MCF 10A (cell line): ENCODE results near the gene UBQLN4. TPM values are rescaled to one million over a fixed set of nuclear protein-coding genes. Genes with fewer than 3 reads are reported as not detected.

ENCODE experiments used
- BruUV-seq: library from RNA; stranded (reverse); fragments of 400-500 nt; replicated peaks from 2 replicates; lab custom pipeline; 2021; lab: Mats Ljungman, UMichigan
- CTCF ChIA-PET: fragments of 300-600 bp; sonication (Branson Sonifier 250); formaldehyde crosslinking; extraction: SDS; loops from one replicate; lab custom pipeline; 2021; ENCODE audit warnings: antibody characterized with exemption, inconsistent platforms; lab: Yijun Ruan, JAX
- POLR2A ChIA-PET: fragments of 300-600, 350-650 bp; sonication (Branson Sonifier 250); formaldehyde crosslinking; extraction: SDS; loops from one replicate; lab custom pipeline; 2020; ENCODE audit warnings: antibody characterized with exemption, inconsistent platforms; lab: Yijun Ruan, JAX
- DNase-seq: peaks from one replicate; pipeline ENCODE4 v3.0.0-alpha.2; 2018; ENCODE audit not compliant: unreplicated experiment
- H3K27ac Mint-ChIP-seq: one replicate; pipeline ENCODE4 v1.8.0; 2022; ENCODE audit warnings: mild to moderate bottlenecking, low read depth, mixed read lengths; ENCODE audit not compliant: unreplicated experiment
- H3K27me3 Mint-ChIP-seq: one replicate; pipeline ENCODE4 v1.8.0; 2022; ENCODE audit warnings: mixed read lengths; ENCODE audit not compliant: insufficient read depth, unreplicated experiment
- H3K36me3 Mint-ChIP-seq: one replicate; pipeline ENCODE4 v1.8.0; 2022; ENCODE audit warnings: mild to moderate bottlenecking, moderate library complexity, mixed read lengths; ENCODE audit not compliant: insufficient read depth, unreplicated experiment
- H3K4me1 Mint-ChIP-seq: one replicate; pipeline ENCODE4 v1.8.0; 2022; ENCODE audit warnings: mixed read lengths; ENCODE audit not compliant: insufficient read depth, unreplicated experiment
- H3K4me3 Mint-ChIP-seq: one replicate; pipeline ENCODE4 v1.8.0; 2022; ENCODE audit warnings: mild to moderate bottlenecking, moderate library complexity, mixed read lengths; ENCODE audit not compliant: unreplicated experiment
- H3K9me3 Mint-ChIP-seq: one replicate; pipeline ENCODE4 v1.8.0; 2022; ENCODE audit warnings: mixed read lengths; ENCODE audit not compliant: unreplicated experiment
- intact Hi-C: fragments of 100-400 bp; cut with micrococcal nuclease; formaldehyde crosslinking; loops from 2 replicates; pipeline ENCODE4 v1.14.1; 2022
- total RNA-seq: library from RNA; stranded (reverse); gene quantifications from 2 replicates; pipeline ENCODE4 v1.2.3, GENCODE V29; 2022
- TF ChIP-seq, protein P1 (sequence below): fragments of 200-600 bp; IDR thresholded peaks from one replicate; pipeline ENCODE4 v1.8.0; 2022; ENCODE audit warnings: antibody characterized with exemption, mild to moderate bottlenecking; ENCODE audit not compliant: unreplicated experiment

Gene UBQLN4
- total RNA-seq, 1 experiment from 2014 or later = 49.0 TPM

DNA sequence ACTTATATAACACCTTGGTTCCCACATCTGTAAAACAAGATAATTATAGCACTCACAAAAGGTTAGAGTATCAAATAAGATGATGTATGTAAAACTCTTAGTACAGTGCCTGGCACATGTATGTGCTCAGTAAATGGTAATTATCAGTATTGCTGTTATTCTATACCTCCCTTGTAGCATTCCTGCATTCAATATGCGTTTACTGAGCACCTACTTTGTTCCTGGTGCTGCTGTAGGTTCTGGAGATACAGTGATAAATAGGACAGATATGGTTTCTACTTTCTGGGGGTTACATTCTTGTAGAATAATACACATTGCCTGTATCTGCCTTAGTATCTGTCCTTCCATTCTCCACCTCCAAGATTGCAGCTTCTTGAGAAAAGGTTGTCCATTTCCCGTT is 31.6 kb downstream of the UBQLN4 start:
- H3K9me3 Mint-ChIP-seq = no peaks in the 10 kb centered on the region
- BruUV-seq = no TSS peak
- H3K27ac Mint-ChIP-seq = no peak overlapping the region
- H3K4me1 Mint-ChIP-seq = peaks cover 22% of the 10 kb centered on the region
- H3K4me3 Mint-ChIP-seq = no peak overlapping the region
- H3K36me3 Mint-ChIP-seq = peaks cover 36% of the 10 kb centered on the region
- no peak for DNase-seq
- intact Hi-C loops = loop anchor here (2.0 kb wide), 1 partner anchor 33 kb away; the partner anchor contains the start of gene LAMTOR2
- CTCF ChIA-PET = interaction anchor here (0.5 to 1.9 kb wide), 4 partner anchors 69 to 498 kb away, joined by 3 to 6 read pairs (median 4); partner anchors contain the start of gene KHDC4
- POLR2A ChIA-PET = interaction anchor here (1.6 to 3.4 kb wide), 3 partner anchors 9 to 27 kb away, joined by 3 to 54 read pairs (median 24); no protein-coding TSS in a partner anchor
- TF ChIP-seq, protein P1, sequence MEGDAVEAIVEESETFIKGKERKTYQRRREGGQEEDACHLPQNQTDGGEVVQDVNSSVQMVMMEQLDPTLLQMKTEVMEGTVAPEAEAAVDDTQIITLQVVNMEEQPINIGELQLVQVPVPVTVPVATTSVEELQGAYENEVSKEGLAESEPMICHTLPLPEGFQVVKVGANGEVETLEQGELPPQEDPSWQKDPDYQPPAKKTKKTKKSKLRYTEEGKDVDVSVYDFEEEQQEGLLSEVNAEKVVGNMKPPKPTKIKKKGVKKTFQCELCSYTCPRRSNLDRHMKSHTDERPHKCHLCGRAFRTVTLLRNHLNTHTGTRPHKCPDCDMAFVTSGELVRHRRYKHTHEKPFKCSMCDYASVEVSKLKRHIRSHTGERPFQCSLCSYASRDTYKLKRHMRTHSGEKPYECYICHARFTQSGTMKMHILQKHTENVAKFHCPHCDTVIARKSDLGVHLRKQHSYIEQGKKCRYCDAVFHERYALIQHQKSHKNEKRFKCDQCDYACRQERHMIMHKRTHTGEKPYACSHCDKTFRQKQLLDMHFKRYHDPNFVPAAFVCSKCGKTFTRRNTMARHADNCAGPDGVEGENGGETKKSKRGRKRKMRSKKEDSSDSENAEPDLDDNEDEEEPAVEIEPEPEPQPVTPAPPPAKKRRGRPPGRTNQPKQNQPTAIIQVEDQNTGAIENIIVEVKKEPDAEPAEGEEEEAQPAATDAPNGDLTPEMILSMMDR = no peak
- no peaks in the 10 kb centered on the region for H3K27me3 Mint-ChIP-seq

DNA sequence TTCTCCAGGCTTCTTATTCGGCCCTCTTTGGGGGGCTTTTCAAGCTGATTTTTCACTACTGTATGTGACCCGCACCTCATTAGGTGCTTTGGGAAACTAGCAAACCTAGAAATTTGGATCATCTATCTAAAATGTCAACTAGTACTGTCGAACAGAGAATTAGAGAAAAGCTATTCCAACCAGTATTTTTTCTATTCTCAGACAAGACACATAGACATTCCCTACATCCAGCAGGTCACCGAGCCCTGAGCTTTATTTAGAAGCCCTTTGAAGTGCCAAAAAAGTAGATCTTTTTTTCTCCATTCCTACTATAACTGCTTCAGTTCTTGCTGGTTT is 32.5 kb downstream of the UBQLN4 start:
- TF ChIP-seq, protein P1 = no peak
- H3K4me3 Mint-ChIP-seq = peak overlapping the region; percentile 97
- H3K36me3 Mint-ChIP-seq = peaks cover 45% of the 10 kb centered on the region
- no peaks in the 10 kb centered on the region for H3K27me3 Mint-ChIP-seq
- CTCF ChIA-PET = interaction anchor here (0.5 to 2.1 kb wide), 10 partner anchors 10 to 107 kb away, joined by 3 to 8 read pairs (median 4); no protein-coding TSS in a partner anchor
- peak overlapping the region; percentile 86 for H3K27ac Mint-ChIP-seq
- BruUV-seq = no TSS peak
- H3K9me3 Mint-ChIP-seq = no peaks in the 10 kb centered on the region
- peaks cover 22% of the 10 kb centered on the region for H3K4me1 Mint-ChIP-seq
- intact Hi-C loops = loop anchor here (2.0 kb wide), 1 partner anchor 34 kb away; the partner anchor contains the start of gene LAMTOR2
- POLR2A ChIA-PET = interaction anchor here (1.0 to 3.4 kb wide), 10 partner anchors 10 to 696 kb away, joined by 3 to 54 read pairs (median 4); partner anchors contain the start of gene KHDC4
- DNase-seq = no peak

DNA sequence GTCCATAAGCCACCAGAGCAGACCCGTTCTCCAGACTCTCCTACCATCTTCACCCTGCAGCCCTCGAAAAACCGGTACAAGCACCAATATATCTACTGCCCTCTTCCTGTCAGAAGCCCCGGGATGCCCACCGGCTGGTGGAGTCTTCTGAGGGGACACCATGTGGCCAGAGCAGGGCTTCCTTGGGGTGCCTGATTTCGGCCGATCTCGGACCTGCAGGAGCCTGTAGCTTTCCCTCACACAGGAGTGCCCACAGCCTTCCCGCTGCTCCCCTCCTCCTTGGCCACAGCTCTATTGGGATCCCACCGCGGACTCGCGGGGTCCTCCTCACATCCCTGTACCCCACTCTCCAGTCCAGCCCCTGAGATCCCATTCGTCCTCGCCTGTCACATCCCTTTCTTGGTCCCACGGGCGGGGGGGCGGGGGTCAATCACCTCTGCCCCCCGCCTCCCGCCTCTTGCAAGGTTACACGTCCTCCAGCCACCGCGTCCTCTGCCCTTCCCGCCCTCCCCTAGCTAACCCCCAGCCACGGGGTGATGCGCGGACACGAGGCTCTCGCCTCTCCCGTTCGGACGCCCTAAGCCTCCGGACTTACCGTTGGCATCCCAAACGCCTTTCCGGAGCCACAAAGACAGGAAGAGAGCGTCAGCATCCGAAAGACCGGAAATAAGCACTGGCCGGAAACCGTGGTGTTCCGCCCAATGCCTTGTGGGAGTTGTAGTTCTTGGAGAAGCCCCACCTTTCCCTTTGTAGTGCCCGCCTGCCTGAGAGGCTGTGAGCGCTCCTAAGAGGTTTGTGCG is 33.1 kb downstream of the UBQLN4 start, which contains the start of gene SSR2:
SSR2 (minus strand) TSS at position 659 of the 800 bp plus-strand sequence. CDS start 784 bp downstream, outside the sequence.
- no peaks in the 10 kb centered on the region for H3K27me3 Mint-ChIP-seq
- POLR2A ChIA-PET = interaction anchor here (0.5 to 3.4 kb wide), 20 partner anchors 11 to 695 kb away, joined by 3 to 54 read pairs (median 4); partner anchors contain the start of genes KHDC4 and SMG5
- CTCF ChIA-PET = interaction anchor here (0.6 to 2.1 kb wide), 14 partner anchors 10 to 283 kb away, joined by 3 to 8 read pairs (median 4); no protein-coding TSS in a partner anchor
- peaks cover 51% of the 10 kb centered on the region for H3K36me3 Mint-ChIP-seq
- no TSS peak for BruUV-seq
- peak within 1 kb of the TSS; percentile 86 for H3K27ac Mint-ChIP-seq
- peak; percentile 98 for DNase-seq
- intact Hi-C loops = loop anchor here (2.0 kb wide), 1 partner anchor 34 kb away; the partner anchor contains the start of gene LAMTOR2
- H3K4me3 Mint-ChIP-seq = peak within 1 kb of the TSS; percentile 97
- H3K9me3 Mint-ChIP-seq = no peaks in the 10 kb centered on the region
- peaks cover 22% of the 10 kb centered on the region for H3K4me1 Mint-ChIP-seq
- TF ChIP-seq, protein P1 = no peak

DNA sequence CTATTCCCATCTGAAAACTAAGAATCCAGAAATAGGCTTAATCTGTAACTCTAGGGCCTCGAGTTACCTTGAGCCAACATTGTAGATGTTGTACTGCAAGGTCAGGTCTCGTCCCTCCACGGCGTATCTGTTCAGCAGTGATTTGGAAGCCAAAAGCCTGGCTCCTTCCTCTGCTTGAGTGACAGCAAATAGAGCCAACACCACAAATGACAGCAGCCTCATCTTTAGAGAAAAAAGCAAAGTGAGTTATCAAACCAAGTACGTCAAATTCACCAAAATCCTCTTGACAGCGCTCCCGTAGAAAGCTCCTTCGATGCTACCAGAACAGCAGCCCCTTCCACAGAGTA is 33.7 kb downstream of the UBQLN4 start:
- TSS peak; percentile 67 for BruUV-seq
- intact Hi-C loops = loop anchor here (2.0 kb wide), 1 partner anchor 35 kb away; the partner anchor contains the start of gene LAMTOR2
- ChIA-PET POLR2A (interaction anchor here (0.5 to 3.4 kb wide), 14 partner anchors 11 to 262 kb away, joined by 3 to 54 read pairs (median 4); partner anchors contain the start of genes KHDC4 and SMG5), CTCF (interaction anchor here (0.6 to 2.1 kb wide), 9 partner anchors 10 to 109 kb away, joined by 3 to 8 read pairs (median 5); no protein-coding TSS in a partner anchor)
- Mint-ChIP-seq H3K27ac (peak overlapping the region; percentile 86), H3K4me1 (peaks cover 24% of the 10 kb centered on the region), H3K9me3 (no peaks in the 10 kb centered on the region), H3K36me3 (peaks cover 57% of the 10 kb centered on the region), H3K4me3 (peak overlapping the region; percentile 97), H3K27me3 (no peaks in the 10 kb centered on the region)
- no peak for DNase-seq
- TF ChIP-seq, protein P1 = no peak
